OCI-LY7 (cell line): ENCODE measurements around the gene ERCC6L2. TPM values are rescaled to one million over a fixed set of nuclear protein-coding genes. Genes with fewer than 3 reads are reported as not detected.

Experiments
- BruUV-seq: library from RNA; stranded (reverse); fragments of 400-500 nt; replicated peaks from 2 replicates; lab custom pipeline; 2021; lab: Mats Ljungman, UMichigan
- CTCF ChIA-PET: fragments of 300-600 bp; sonication (Branson Sonifier 250); formaldehyde crosslinking; loops from one replicate; lab custom pipeline; 2022; ENCODE audit warnings: antibody characterized with exemption; ENCODE audit not compliant: unreplicated experiment; lab: Charles Lee
- POLR2A ChIA-PET: fragments of 300-600 bp; sonication (Branson Sonifier 250); formaldehyde crosslinking; loops from one replicate; lab custom pipeline; 2022; ENCODE audit warnings: antibody characterized with exemption; lab: Charles Lee
- DNase-seq: peaks from one replicate; pipeline ENCODE4 v3.0.0-alpha.2; 2015; ENCODE audit warnings: low spot score
- H2AFZ ChIP-seq: fragments of 200-600 bp; sonication (generic), shearing (Covaris generic); 2 replicates; pipeline ENCODE4 v1.6.1; 2014; ENCODE audit warnings: mild to moderate bottlenecking, antibody characterized with exemption, low read length, moderate library complexity
- H3K27ac ChIP-seq: fragments of 200-600 bp; sonication (generic); 2 replicates; pipeline ENCODE4 v1.5.1; 2014; ENCODE audit warnings: mixed run types, low read depth, mild to moderate bottlenecking, moderate library complexity, low read length, inconsistent platforms; ENCODE audit not compliant: poor library complexity, severe bottlenecking
- H3K36me3 ChIP-seq: fragments of 200-600 bp; sonication (generic); 2 replicates; pipeline ENCODE4 v1.6.1; 2014; ENCODE audit warnings: mild to moderate bottlenecking, antibody characterized with exemption, low read length, moderate library complexity, mixed read lengths; ENCODE audit not compliant: insufficient read depth
- H3K4me1 ChIP-seq: fragments of 200-600 bp; sonication (generic); 2 replicates; pipeline ENCODE4 v1.5.1; 2014; ENCODE audit warnings: mild to moderate bottlenecking, low read length; ENCODE audit not compliant: insufficient read depth, poor library complexity, severe bottlenecking
- H3K4me2 ChIP-seq: fragments of 200-600 bp; sonication (generic); 2 replicates; pipeline ENCODE4 v1.6.1; 2014; ENCODE audit warnings: mild to moderate bottlenecking, low read length
- H3K4me3 ChIP-seq: fragments of 200-600 bp; sonication (generic); 2 replicates; pipeline ENCODE4 v1.5.1; 2014; ENCODE audit warnings: mild to moderate bottlenecking, low read depth, low read length; ENCODE audit not compliant: poor library complexity, severe bottlenecking
- H3K79me2 ChIP-seq: fragments of 200-600 bp; sonication (generic); 2 replicates; pipeline ENCODE4 v1.6.1; 2016; ENCODE audit warnings: low read depth, mild to moderate bottlenecking, low read length, moderate library complexity, mixed read lengths; ENCODE audit not compliant: insufficient read depth
- H3K9me2 ChIP-seq: fragments of 200-600 bp; sonication (generic); 2 replicates; pipeline ENCODE4 v1.6.1; 2016; ENCODE audit warnings: mild to moderate bottlenecking, low read length, mixed read lengths; ENCODE audit not compliant: insufficient read depth
- H3K9me3 ChIP-seq: fragments of 200-600 bp; sonication (generic); 2 replicates; pipeline ENCODE4 v1.6.1; 2014; ENCODE audit warnings: mild to moderate bottlenecking, mixed run types, low read length, mixed read lengths
- H4K20me1 ChIP-seq: fragments of 200-600 bp; sonication (generic); 2 replicates; pipeline ENCODE4 v1.6.1; 2014; ENCODE audit warnings: mild to moderate bottlenecking, antibody characterized with exemption, low read length, moderate library complexity, mixed read lengths; ENCODE audit not compliant: insufficient read depth
- EZH2phosphoT487 ChIP-seq: fragments of 200-600 bp; sonication (generic); IDR thresholded peaks from 2 replicates; pipeline ENCODE4 v1.6.1; 2018; ENCODE audit warnings: low read depth, borderline replicate concordance, mild to moderate bottlenecking, mixed run types, antibody characterized with exemption, low read length, moderate library complexity, mixed read lengths
- intact Hi-C: fragments of 100-400 bp; cut with micrococcal nuclease; formaldehyde crosslinking; loops from one replicate; pipeline ENCODE4 v1.10.0; 2022; ENCODE audit not compliant: unreplicated experiment
- total RNA-seq, 2 experiments: library from RNA; depleted of rRNA in 1 of 2; stranded (reverse); fragments of >200 nt in 1 of 2; shearing (Covaris generic) in 1 of 2; gene quantifications; 2 replicates each; pipeline ENCODE4 v1.2.3, GENCODE V29; 2014 to 2022
- TF ChIP-seq, protein P1 (sequence below): fragments of 200-600 bp; sonication (generic); conservative IDR thresholded peaks from 2 replicates; pipeline ENCODE4 v1.5.1; 2014; ENCODE audit warnings: mild to moderate bottlenecking, antibody characterized with exemption, low read length, moderate library complexity, mixed read lengths

Gene ERCC6L2
- total RNA-seq, 2 experiments from 2014 or later: 34.9 to 38.7 TPM

DNA sequence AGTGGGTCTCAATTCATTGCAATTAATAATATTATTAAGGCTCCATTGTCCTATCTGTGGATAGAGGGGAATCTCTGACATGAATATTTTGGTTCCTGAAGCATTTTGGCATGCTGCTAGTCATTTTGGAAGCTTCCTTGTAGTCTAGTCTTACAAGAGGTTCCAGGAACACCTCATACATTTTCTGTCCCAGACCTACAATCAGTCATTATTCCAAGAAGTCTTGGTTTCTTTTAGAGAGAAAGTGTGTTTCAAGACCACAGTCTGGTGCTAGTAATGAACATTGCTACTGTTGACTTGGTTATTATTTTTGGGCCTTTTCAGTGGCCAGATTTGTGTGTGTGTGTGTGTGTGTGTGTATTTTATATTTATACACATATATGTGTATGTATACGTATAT, 98.9 kb downstream of the ERCC6L2 start:
- intact Hi-C loops: no loop called here

GRCh38 chr9:95977371-95977770, 101.9 kb downstream of the ERCC6L2 start:
- TF ChIP-seq, protein P1, sequence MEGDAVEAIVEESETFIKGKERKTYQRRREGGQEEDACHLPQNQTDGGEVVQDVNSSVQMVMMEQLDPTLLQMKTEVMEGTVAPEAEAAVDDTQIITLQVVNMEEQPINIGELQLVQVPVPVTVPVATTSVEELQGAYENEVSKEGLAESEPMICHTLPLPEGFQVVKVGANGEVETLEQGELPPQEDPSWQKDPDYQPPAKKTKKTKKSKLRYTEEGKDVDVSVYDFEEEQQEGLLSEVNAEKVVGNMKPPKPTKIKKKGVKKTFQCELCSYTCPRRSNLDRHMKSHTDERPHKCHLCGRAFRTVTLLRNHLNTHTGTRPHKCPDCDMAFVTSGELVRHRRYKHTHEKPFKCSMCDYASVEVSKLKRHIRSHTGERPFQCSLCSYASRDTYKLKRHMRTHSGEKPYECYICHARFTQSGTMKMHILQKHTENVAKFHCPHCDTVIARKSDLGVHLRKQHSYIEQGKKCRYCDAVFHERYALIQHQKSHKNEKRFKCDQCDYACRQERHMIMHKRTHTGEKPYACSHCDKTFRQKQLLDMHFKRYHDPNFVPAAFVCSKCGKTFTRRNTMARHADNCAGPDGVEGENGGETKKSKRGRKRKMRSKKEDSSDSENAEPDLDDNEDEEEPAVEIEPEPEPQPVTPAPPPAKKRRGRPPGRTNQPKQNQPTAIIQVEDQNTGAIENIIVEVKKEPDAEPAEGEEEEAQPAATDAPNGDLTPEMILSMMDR: no peak
- no peak for TF ChIP-seq EZH2phosphoT487
- Histone ChIP-seq H3K4me2 (no peak overlapping the region), H2AFZ (no peak overlapping the region), H3K27ac (no peak overlapping the region), H3K4me1 (no peaks in the 10 kb centered on the region), H3K4me3 (no peak overlapping the region), H4K20me1 (no peaks in the 10 kb centered on the region), H3K9me2 (no peaks in the 10 kb centered on the region), H3K9me3 (no peaks in the 10 kb centered on the region), H3K79me2 (no peaks in the 10 kb centered on the region), H3K36me3 (peaks cover 27% of the 10 kb centered on the region)
- ChIA-PET CTCF (no interaction called here), POLR2A (interaction anchor here (0.7 kb wide), 1 partner anchor 129 kb away, joined by 4 read pairs; no protein-coding TSS in a partner anchor)
- no peak for DNase-seq
- BruUV-seq: no TSS peak
- intact Hi-C loops: no loop called here

More for the DNA sequence above, 98.9 kb downstream of the ERCC6L2 start:
- H3K27ac ChIP-seq: no peak overlapping the region
- H3K9me2 ChIP-seq: no peaks in the 10 kb centered on the region
- BruUV-seq: no TSS peak
- H3K79me2 ChIP-seq: no peaks in the 10 kb centered on the region
- ChIA-PET POLR2A (interaction anchor here (0.6 kb wide), 2 partner anchors 26 to 47 kb away, joined by 3 read pairs; no protein-coding TSS in a partner anchor), CTCF (no interaction called here)
- no peaks in the 10 kb centered on the region for H4K20me1 ChIP-seq
- no peaks in the 10 kb centered on the region for H3K9me3 ChIP-seq
- H3K36me3 ChIP-seq: peaks cover 35% of the 10 kb centered on the region
- TF ChIP-seq, protein P1: no peak
- no peak for TF ChIP-seq EZH2phosphoT487
- no peaks in the 10 kb centered on the region for H3K4me1 ChIP-seq
- H2AFZ ChIP-seq: no peak overlapping the region
- no peak for DNase-seq
- no peak overlapping the region for H3K4me3 ChIP-seq
- H3K4me2 ChIP-seq: no peak overlapping the region

DNA sequence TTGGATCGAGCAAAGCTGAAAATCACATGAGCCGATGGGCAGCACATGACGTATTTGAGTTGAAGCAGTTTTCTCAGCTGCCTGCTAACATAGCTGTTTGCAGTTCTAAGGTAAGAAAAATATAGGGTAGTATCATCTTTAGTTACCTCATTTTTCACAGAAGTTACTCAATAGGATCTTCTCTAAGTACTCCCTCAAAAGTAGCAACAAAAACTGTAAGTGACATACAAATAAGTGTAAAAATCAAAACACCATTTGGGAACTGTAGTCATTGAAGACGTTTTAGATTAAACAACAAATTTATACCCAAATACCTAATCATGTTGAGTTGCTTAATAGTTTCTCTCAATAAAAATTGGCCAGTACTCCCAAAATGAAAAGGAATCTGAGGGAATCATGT, 102.6 kb downstream of the ERCC6L2 start:
- Histone ChIP-seq H2AFZ (no peak overlapping the region), H3K79me2 (no peaks in the 10 kb centered on the region), H3K9me2 (no peaks in the 10 kb centered on the region), H3K27ac (no peak overlapping the region), H3K9me3 (no peaks in the 10 kb centered on the region), H3K4me3 (no peak overlapping the region), H3K36me3 (peaks cover 20% of the 10 kb centered on the region), H3K4me2 (no peak overlapping the region), H3K4me1 (no peaks in the 10 kb centered on the region), H4K20me1 (no peaks in the 10 kb centered on the region)
- ChIA-PET POLR2A (no interaction called here), CTCF (no interaction called here)
- no peak for DNase-seq
- BruUV-seq: no TSS peak
- TF ChIP-seq EZH2phosphoT487: no peak
- TF ChIP-seq, protein P1: no peak
- intact Hi-C loops: no loop called here
